SKM-1 (cell line): Measurements from ENCODE around the gene NDUFB5.

Experiments
- DNase-seq: peaks from one replicate; lab custom pipeline; 2025; ENCODE audit not compliant: unreplicated experiment; lab: John Stamatoyannopoulos, UW

Gene NDUFB5

DNA sequence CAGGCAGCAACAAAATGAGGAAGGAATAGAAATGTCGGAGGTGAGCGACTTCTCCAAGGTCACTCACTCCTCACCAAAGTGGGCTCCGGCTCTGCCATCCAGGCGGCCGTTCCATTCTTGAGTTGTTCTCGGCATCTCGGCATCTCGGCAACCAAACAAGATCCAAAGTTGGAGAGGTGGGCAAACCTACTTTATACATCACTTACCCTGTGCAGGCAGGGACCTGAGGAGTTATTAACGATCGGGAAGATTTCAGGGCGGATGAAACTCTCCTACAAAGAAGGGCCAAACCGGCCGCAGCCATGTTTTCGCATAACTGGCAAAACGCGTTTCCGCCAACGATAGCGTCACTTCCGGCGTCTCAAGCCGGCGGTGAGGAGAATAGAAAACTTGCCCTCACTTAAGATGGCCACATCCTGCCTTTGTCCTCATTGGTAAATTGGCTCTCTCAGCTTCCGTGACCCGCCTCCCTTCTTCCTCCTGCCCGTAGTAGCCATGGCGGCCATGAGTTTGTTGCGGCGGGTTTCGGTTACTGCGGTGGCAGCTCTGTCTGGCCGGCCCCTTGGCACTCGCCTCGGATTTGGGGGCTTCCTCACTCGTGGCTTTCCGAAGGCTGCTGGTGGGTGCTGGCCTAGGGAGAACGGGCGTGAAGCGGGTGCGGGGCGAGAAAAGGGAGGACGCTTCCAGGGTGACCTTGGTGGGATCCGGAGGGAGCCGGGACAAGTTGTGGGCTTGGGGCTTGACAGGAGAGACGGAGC is at the start of gene NDUFB5, which contains the start of gene MRPL47:
TSS of gene NDUFB5 (plus strand) at position 474 of the 758 bp plus-strand sequence. CDS start at position 496, 22 bp downstream.
TSS of gene MRPL47 (minus strand) at position 318 of the 758 bp plus-strand sequence. CDS start at position 304, 14 bp downstream.
- DNase-seq, result peak; percentile 91

- DNase-seq, result peak; percentile 24
Observed at GRCh38 chr3:179558742-179559364, 45.7 kb upstream of the NDUFB5 start.

- DNase-seq, result no peak
Observed at GRCh38 chr3:179560791-179561190, 43.8 kb upstream of the NDUFB5 start.

- peak; percentile 98 for DNase-seq
Observed at GRCh38 chr3:179562591-179563270, 41.9 kb upstream of the NDUFB5 start, which contains the start of gene ACTL6A. ACTL6A (plus strand) TSS chr3:179562926; CDS start chr3:179563093, 167 bp downstream.

DNA sequence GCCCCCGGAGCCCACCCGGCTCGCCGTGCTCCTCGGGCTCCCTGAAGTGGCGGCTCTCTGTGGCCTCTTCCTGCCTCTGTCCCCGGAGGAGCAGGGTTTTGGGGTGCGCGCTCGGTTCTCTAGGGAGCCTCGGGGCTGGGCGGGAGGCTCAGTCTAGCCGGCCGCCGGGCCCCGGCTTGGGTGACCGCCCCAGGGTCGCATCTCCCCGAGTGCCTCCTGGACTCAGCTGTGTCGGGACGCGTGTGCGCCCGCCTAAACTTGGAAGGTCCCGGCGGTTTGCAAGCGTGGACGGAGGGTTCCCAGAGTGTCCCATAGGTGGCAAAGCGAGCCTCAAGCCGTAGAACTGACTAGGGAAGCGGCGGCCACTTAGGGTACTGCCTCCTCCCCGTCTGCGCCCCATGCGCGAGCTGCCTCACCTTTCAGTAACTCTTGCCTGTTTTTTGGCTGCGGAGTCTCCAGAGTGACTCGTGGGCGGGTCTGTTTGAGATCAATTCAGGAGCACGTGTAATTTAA is 41.3 kb upstream of the NDUFB5 start:
- peak; percentile 74 for DNase-seq

GRCh38 chr3:179565496-179565895 is 39.1 kb upstream of the NDUFB5 start:
- no peak for DNase-seq

DNA sequence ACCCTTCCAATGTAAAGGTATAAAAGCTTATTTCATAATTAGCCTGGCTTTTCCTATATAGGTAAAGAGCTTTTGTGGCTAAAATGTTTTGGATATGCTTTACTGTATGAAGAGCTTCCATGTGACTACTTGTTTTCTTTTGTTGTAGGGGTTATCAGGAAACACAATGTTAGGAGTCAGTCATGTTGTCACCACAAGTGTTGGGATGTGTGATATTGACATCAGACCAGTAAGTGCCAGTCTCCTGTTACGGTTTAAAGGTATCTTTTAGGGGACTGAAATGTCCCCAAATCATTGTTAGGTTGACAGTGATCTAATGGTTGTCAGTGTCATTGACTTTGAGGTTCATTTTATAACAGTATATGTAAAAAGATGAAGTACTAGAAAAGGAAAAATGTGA is 23.6 kb upstream of the NDUFB5 start:
- no peak for DNase-seq

DNA sequence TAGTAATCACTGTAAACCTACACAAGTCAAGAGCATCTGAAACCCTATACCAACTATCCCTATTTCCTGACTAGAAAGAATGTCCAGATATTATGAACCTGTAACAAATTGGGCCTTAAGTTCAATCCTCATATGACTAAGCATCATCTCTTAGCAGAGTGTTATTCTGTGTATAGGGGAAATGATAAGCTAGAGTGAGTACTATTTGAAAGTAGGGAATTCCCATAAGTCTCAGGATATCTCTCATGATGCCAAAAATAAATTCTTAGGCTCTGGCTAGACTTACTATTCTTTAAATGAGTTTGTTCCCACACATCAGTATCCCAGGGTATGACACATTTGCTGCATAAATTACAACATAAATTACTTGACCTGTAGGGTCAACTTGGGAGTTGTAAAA is 15.5 kb upstream of the NDUFB5 start:
- no peak for DNase-seq

- DNase-seq, result no peak
Observed at GRCh38 chr3:179590669-179591068, 13.9 kb upstream of the NDUFB5 start.

- DNase-seq, result no peak
Observed at GRCh38 chr3:179591313-179591712, 13.3 kb upstream of the NDUFB5 start.

DNA sequence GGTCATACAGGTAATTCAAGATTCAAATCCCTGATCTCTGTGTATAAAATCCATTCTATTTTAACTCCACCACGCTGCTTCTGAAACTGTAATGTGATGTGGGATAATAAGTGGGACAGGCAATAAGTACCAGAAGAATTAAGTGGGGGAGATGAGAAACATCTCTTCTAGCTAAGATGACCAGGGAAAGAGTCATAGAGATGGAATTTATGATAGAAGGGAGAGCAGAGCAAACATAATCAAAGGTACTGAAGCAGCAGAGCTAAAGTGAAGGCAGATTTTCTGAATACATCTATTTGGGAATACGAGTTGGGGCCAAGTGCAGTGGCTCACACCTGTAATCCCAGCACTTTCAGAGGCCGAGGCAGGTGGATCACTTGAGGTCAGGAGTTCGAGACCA is 5.1 kb upstream of the NDUFB5 start:
- DNase-seq, result no peak

GRCh38 chr3:179603321-179603720 is 1.3 kb upstream of the NDUFB5 start:
- DNase-seq, result no peak

DNA sequence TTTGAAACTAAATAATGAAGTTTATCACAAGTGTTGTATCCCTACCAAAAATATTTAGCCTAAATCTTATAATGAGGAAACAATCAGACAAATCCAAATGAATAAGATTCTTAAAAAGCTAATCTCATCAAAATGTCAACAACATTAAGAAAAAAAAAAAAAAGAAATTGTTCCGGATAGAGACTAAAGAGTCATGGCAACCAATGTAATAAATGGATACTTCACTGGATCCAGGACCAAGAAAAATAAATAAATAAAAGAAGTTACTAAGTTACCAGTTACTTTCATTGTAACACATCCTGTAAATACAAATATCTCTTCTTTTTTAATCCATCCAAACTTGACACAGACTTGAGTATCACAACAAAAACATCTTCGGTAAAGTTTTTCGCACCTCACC is 763 bp upstream of the NDUFB5 start:
- DNase-seq, result peak; percentile 44

DNA sequence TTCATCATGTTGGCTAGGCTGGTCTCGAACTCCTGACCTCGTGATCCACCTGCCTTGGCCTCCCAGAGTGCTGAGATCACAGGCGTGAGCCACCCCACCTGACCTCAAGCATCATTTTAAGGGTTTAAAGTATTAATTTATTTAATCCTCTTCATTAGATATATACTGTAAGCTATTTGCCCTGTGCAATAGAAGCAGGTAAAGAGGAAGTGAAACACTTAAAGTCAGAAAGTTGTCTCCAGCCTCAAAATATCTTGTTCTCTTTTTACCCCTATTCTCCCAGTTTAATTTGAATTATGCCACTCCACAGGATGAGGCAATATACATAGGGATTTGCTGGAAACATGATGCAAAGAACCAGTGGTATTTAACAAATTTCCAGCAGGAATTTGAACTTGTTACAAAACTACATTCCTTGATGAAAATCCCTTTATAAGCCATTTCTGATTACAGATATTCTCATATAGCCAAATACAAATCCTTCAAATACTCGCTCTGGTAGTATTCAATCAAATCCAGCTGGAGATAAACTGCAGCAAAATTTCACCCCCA is 2.0 kb downstream of the NDUFB5 start:
- peak; percentile 2 for DNase-seq

DNA sequence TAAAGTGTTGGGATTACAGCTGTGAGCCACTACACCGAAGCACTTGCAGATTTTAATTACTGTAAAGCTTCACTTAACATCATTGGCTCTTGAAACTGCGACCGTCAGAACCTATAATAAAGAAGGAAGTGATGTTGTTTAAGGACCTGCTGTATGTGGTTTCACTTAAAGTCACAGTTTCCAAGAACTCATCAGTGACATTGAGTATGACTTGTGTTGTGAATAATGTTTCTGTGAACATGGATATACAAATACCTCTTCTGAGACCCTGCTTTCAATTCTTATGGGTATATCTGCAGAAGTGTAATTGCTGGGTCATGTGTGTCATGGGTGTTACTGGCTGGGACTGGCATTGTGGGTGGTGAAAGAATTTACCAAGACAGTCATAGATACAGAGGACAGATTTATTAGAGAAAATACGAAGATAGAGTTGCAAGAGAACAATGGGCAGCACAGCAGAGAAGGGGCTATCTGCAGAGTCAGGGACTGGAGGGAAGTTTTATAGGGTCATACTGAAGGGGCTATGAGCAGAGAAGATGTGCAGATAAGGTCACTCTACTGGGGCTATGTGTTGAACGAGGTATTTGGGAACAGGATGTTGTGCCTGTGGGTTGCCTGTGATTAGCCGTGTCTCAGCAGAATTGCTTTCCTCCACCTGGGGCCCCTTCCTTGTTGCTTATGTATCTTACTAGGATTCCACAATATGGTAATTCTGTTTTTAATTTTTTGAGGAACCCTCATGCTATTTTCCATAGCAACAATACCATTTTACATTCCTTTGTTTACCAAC is 4.5 kb downstream of the NDUFB5 start:
- no peak for DNase-seq

DNA sequence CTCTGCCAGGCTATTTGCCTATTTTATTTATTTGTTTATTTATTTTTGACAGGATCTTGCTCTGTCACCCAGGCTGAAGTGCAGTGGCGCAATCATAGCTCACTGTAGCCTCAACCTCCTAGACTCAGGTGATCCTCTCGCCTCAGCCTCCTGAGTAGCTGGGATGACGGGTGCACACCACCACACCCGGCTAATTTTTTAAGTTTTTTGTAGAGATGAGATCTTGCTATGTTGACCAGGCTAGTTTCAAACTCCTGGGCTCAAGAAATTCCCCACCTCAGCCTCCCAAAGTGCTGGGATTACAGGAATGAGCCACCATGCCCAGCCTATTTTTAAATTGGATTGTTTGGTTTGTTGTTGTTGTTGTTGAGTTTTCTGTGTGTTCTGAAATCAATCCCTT is 5.5 kb downstream of the NDUFB5 start:
- DNase-seq, result no peak

GRCh38 chr3:179613807-179614206 is 9.2 kb downstream of the NDUFB5 start:
- DNase-seq, result no peak

DNA sequence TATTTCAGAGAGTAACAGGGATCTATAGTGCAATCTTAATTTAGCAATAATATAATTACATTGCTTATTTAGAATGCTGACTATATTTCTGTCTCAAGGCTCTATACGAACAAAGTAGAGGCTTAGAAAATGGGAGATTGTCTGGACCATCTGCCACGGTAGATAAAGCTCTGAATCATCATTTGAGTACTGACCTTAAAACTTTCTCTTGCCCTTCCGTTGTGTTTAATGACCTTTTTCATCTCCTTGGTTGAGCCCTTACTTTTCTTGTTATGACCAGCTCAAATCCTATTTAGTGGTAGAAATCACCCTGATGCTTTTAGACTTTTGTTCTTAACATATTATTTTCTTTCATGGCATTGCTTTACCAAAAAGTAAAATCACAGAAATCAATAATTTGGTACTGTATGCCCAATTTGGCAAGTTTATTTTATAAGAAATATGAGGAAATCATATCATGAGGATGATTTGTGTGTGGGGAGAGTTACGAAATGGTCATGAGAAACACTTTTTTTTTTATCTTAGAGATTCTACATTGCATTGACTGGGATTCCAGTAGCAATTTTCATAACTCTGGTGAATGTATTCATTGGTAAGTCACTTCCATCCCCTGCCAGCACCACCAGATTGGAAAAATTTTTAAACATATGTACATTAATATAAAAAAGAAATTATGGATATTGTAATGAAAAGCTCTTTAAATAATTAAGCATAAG is 11.0 kb downstream of the NDUFB5 start:
- DNase-seq, result no peak

DNA sequence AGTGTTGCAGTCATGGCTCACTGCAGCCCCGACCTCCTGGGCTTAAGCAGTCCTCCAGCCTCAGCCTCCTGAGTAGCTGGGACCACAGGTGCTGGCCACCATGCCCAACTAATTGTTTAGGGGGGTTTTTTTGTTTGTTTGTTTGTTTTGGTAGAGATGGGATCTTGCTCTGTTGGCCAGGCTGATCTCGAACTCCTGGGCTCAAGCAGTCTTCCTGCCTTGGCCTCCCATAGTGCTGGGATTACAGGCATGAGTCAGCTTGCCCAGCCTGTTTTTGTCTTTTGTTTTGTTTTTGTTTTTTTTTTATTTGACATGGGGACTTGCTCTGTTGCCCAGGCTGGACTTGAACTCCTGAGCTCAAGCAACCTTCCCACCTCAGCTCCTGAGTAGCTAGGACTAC is 17.4 kb downstream of the NDUFB5 start:
- DNase-seq, result no peak

GRCh38 chr3:179624451-179624850 is 19.9 kb downstream of the NDUFB5 start:
- DNase-seq, result no peak
